Right lobe of liver (tissue), 6 donors: ENCODE data around the gene CDYL2. TPM values are rescaled to one million over a fixed set of nuclear protein-coding genes. Genes with fewer than 3 reads are reported as not detected.

Source experiments
- ATAC-seq, 4 donors: fragments of 200-7000 bp; cut with Tn5 transposase; one replicate each; pipeline ENCODE4 v1.9.1; 2020; ENCODE audit warnings: mild to moderate bottlenecking in 4 of 4, moderate library complexity in 4 of 4
- DNase-seq, 3 donors: peaks; one replicate each; pipeline ENCODE4 v3.0.0-alpha.2; 2020
- H3K27ac ChIP-seq, 3 donors: fragments of 200-600 bp; one replicate each; pipeline ENCODE4 v1.8.0; 2022
- H3K27me3 ChIP-seq, 2 donors: fragments of 200-600 bp; one replicate each; pipeline ENCODE4 v1.8.0; 2022
- H3K36me3 ChIP-seq, 4 donors: fragments of 200-600 bp; sonication (generic) in 1 of 4; one replicate each; pipeline versions ENCODE4 v1.5.1 to v1.8.0; 2017 to 2022; ENCODE audit warnings: control low read depth in 1 of 4
- H3K4me1 ChIP-seq, 4 donors: fragments of 200-600 bp; sonication (generic) in 1 of 4; one replicate each; pipeline versions ENCODE4 v1.5.1 to v1.8.0; 2017 to 2022; ENCODE audit warnings: control low read depth in 1 of 4
- H3K4me3 ChIP-seq, 3 donors: fragments of 200-600 bp; one replicate each; pipeline ENCODE4 v1.8.0; 2022
- H3K9me3 ChIP-seq, 4 donors: fragments of 200-600 bp; sonication (generic) in 1 of 4; one replicate each; pipeline versions ENCODE4 v1.5.1 to v1.8.0; 2017 to 2022; ENCODE audit warnings: control low read depth in 1 of 4
- CTCF ChIP-seq, 4 donors: fragments of 200-600 bp in 3 of 4; fragments of 450-650 bp in 1 of 4; IDR thresholded peaks; one replicate each; pipeline versions ENCODE4 v1.5.1 to v1.8.0; 2016 to 2022; ENCODE audit warnings: antibody characterized with exemption in 4 of 4, mild to moderate bottlenecking in 2 of 4
- POLR2A ChIP-seq: fragments of 450-650 bp; IDR thresholded peaks from one replicate; pipeline ENCODE4 v1.6.1; 2017; ENCODE audit warnings: antibody characterized with exemption, mild to moderate bottlenecking
- WGBS: methylation state at CpG from one replicate; pipeline ENCODE4 v1.1.6; 2018; ENCODE audit warnings: low coverage, low lambda C conversion rate; ENCODE audit not compliant: insufficient coverage; ENCODE audit errors: missing lambda C conversion rate; 5-methylcytosine and 5-hydroxymethylcytosine counted together
- intact Hi-C, 2 donors: fragments of 100-400 bp; cut with DNase I; formaldehyde crosslinking; loops; one replicate each; pipeline versions ENCODE4 v1.11.2 to v1.14.1; 2022
- total RNA-seq, 6 experiments: library from RNA; depleted of rRNA in 2 of 6; stranded (reverse); fragments of >200 nt in 2 of 6; fragmentation: NEBNext Ultra II Directional in 3 of 6; extraction: Animal tissue kit (Norgen Biotek cat#: 25700) in 3 of 6; gene quantifications; one replicate each; pipeline versions ENCODE4 v1.1.0 to v1.2.4, GENCODE V29; 2016 to 2023
- donor health status: DM: no; HTN: yes; CAD: no.
- donor health status: DM: no; HTN: no; CAD: no.
- donor health status: DM: no; HTN: no; CAD: no.
- donor health status: DM: no; HTN: yes; CAD: no.
- donor health status: DM: no; HTN: yes; CAD: no.

The CDYL2 gene
- total RNA-seq, 6 experiments from 2014 or later: 2.2 to 12.7 (median 6.3) TPM

DNA sequence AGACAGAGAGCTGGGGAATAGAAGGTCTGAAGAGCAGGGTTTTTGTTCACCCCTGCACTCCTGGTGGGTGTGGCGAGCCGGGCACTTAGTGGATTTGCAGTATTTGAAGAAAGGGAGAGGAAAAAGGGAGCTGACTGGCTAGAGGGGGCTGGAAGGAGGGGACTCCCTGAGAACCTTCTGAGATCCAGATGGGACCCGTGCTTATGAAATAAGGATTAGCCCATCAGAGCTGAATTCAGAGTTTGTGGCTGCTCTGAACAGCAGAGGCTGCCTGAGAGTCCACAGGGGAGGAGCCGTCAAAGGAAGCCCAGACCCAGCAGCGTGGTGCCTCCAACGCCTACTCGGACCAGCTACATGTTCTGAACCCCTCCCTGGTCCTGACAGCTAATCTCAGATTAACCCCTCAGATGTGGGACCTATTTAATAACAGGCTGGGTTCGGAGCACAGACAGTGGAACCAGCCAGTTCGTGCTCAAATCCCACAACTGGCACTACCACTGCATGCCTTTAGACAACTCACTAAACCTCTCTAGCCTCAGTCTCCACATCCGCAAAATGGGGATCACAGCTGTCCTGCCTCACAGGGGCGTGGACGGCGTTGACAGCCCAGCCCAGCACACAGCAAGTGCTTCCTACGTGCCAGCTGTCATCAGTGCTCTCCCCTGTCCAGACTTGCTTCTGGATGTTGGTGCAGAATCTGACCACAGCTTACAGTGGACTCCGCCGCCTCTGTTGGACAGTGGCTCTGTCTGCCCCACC, 193.0 kb downstream of the CDYL2 start:
- H3K27ac ChIP-seq: no peak overlapping the region

GRCh38 chr16:80610481-80611156, 193.8 kb downstream of the CDYL2 start:
- DNase-seq: no peak
- no peak for TF ChIP-seq CTCF (IDR thresholded peaks at IDR 0.05)
- no peak for TF ChIP-seq POLR2A
- Histone ChIP-seq H3K4me1 (no peaks in the 10 kb centered on the region), H3K36me3 (no peaks in the 10 kb centered on the region), H3K9me3 (no peaks in the 10 kb centered on the region), H3K4me3 (no peak overlapping the region), H3K27me3 (no peaks in the 10 kb centered on the region), H3K27ac (no peak overlapping the region)
- intact Hi-C loops: no loop called here
- WGBS: 75% methylated on average over 2 of the region's 9 CpGs
- ATAC-seq: no peak

More for the DNA sequence above, 193.0 kb downstream of the CDYL2 start:
- intact Hi-C loops: no loop called here
- no peaks in the 10 kb centered on the region for H3K36me3 ChIP-seq
- H3K4me3 ChIP-seq: no peak overlapping the region
- H3K27me3 ChIP-seq: no peaks in the 10 kb centered on the region
- H3K9me3 ChIP-seq: no peaks in the 10 kb centered on the region
- DNase-seq (no peak), ATAC-seq (no peak)
- no peaks in the 10 kb centered on the region for H3K4me1 ChIP-seq
- 92% methylated on average over 7 of the region's 16 CpGs for WGBS
- no peak for TF ChIP-seq CTCF (IDR thresholded peaks at IDR 0.05)
- TF ChIP-seq POLR2A: no peak

GRCh38 chr16:80608946-80609345, 195.5 kb downstream of the CDYL2 start:
- Histone ChIP-seq H3K27ac (no peak overlapping the region), H3K27me3 (no peaks in the 10 kb centered on the region), H3K4me1 (no peaks in the 10 kb centered on the region), H3K4me3 (no peak overlapping the region), H3K9me3 (no peaks in the 10 kb centered on the region), H3K36me3 (no peaks in the 10 kb centered on the region)
- no peak for ATAC-seq
- TF ChIP-seq CTCF (IDR thresholded peaks at IDR 0.05): no peak
- TF ChIP-seq POLR2A: no peak
- DNase-seq: no peak
- WGBS: 76% methylated on average over 4 of the region's 6 CpGs
- intact Hi-C loops: no loop called here

- no peak overlapping the region for H3K27ac ChIP-seq
- DNase-seq: no peak
- no peaks in the 10 kb centered on the region for H3K9me3 ChIP-seq
- WGBS: 100% methylated on average over 2 of the region's 6 CpGs
- H3K4me3 ChIP-seq: no peak overlapping the region
- no peaks in the 10 kb centered on the region for H3K27me3 ChIP-seq
- no peaks in the 10 kb centered on the region for H3K4me1 ChIP-seq
- no peak for ATAC-seq
- TF ChIP-seq POLR2A (no peak), CTCF (IDR thresholded peaks at IDR 0.05) (no peak)
- intact Hi-C loops: no loop called here
- no peaks in the 10 kb centered on the region for H3K36me3 ChIP-seq
Measured at GRCh38 chr16:80607204-80607603, 197.2 kb downstream of the CDYL2 start.
